ENCODE results near the gene CACNB4.
"Not testable (repeated sequence)": the region's sequence is repeated elsewhere in the genome, so short reads cannot be mapped to it uniquely, and the experiment has no call there.

DNA sequence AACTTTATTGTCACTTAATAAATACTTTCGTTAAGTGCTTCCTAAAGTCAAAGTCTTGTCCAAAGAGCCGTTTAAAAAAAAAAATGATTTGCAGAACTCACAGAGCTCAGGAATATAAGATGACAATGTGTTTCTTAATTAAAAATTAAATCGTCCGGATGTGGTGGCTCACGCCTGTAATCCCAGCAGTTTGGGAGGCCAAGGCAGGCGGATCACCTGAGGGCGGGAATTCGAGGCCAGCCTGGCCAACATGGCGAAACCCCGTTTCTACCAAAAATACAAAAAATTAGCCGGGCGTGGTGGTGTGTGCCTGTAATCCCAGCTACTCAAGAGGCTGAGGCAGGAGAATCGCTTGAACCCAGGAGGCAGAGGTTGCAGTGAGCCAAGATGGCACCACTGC, 8.3 kb upstream of the CACNB4 start:
- TF ChIP-seq POLR2A (IDR thresholded peaks at IDR 0.05; ENCODE audit: low read depth, low read length); TARDBP (IDR thresholded peaks at IDR 0.05; ENCODE audit: borderline replicate concordance): not testable (repeated sequence)
- TF ChIP-seq, protein P1, sequence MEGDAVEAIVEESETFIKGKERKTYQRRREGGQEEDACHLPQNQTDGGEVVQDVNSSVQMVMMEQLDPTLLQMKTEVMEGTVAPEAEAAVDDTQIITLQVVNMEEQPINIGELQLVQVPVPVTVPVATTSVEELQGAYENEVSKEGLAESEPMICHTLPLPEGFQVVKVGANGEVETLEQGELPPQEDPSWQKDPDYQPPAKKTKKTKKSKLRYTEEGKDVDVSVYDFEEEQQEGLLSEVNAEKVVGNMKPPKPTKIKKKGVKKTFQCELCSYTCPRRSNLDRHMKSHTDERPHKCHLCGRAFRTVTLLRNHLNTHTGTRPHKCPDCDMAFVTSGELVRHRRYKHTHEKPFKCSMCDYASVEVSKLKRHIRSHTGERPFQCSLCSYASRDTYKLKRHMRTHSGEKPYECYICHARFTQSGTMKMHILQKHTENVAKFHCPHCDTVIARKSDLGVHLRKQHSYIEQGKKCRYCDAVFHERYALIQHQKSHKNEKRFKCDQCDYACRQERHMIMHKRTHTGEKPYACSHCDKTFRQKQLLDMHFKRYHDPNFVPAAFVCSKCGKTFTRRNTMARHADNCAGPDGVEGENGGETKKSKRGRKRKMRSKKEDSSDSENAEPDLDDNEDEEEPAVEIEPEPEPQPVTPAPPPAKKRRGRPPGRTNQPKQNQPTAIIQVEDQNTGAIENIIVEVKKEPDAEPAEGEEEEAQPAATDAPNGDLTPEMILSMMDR (IDR thresholded peaks at IDR 0.05 in 2 of 3, conservative IDR thresholded peaks at IDR 0.05 in 1 of 3; ENCODE audit: control insufficient read depth in 2 of 3, extremely low read depth in 1 of 3, insufficient read depth in 1 of 3, low read depth in 3 of 3, low read length in 3 of 3): not testable (repeated sequence)
- TF ChIP-seq, protein P2, sequence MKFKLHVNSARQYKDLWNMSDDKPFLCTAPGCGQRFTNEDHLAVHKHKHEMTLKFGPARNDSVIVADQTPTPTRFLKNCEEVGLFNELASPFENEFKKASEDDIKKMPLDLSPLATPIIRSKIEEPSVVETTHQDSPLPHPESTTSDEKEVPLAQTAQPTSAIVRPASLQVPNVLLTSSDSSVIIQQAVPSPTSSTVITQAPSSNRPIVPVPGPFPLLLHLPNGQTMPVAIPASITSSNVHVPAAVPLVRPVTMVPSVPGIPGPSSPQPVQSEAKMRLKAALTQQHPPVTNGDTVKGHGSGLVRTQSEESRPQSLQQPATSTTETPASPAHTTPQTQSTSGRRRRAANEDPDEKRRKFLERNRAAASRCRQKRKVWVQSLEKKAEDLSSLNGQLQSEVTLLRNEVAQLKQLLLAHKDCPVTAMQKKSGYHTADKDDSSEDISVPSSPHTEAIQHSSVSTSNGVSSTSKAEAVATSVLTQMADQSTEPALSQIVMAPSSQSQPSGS (IDR thresholded peaks at IDR 0.05; ENCODE audit: low read length): not testable (repeated sequence)
